SK-N-SH (cell line): ENCODE measurements around the gene MZF1. TPM values are rescaled to one million over a fixed set of nuclear protein-coding genes. Genes with fewer than 3 reads are reported as not detected.
A peak's percentile ranks its signal among the peaks of the same experiment; 100 is the strongest.

ENCODE experiments used
- ELF1 ChIP-seq: IDR thresholded peaks from 2 replicates; pipeline ENCODE4 v1.4.0; 2012
- FOXM1 ChIP-seq: IDR thresholded peaks from 2 replicates; pipeline ENCODE4 v1.4.0; 2012; ENCODE audit warnings: low read depth, mild to moderate bottlenecking
- GABPA ChIP-seq: IDR thresholded peaks from 2 replicates; pipeline ENCODE4 v1.4.0; 2012; ENCODE audit warnings: low read depth, mild to moderate bottlenecking
- GATA2 ChIP-seq: sonication (generic); formaldehyde crosslinking; IDR thresholded peaks from 2 replicates; pipeline ENCODE4 v1.5.0; 2020; ENCODE audit warnings: mild to moderate bottlenecking, missing genetic modification reagents
- IRF3 ChIP-seq: fragments of 150-350 bp; IDR thresholded peaks from 2 replicates; pipeline ENCODE4 v1.6.1; 2016; ENCODE audit warnings: mild to moderate bottlenecking, low read depth, low read length
- JUND ChIP-seq: IDR thresholded peaks from 2 replicates; pipeline ENCODE4 v1.4.0; 2012
- MXI1 ChIP-seq: IDR thresholded peaks from 2 replicates; pipeline ENCODE4 v1.6.1; 2012; ENCODE audit warnings: mild to moderate bottlenecking, low read depth, low read length, improper control_type of control experiment
- NFIC ChIP-seq: IDR thresholded peaks from 2 replicates; pipeline ENCODE4 v1.4.0; 2012; ENCODE audit warnings: borderline replicate concordance
- RCOR1 ChIP-seq: fragments of 150-350 bp; IDR thresholded peaks from 2 replicates; pipeline ENCODE4 v1.6.1; 2017; ENCODE audit warnings: antibody characterized with exemption, low read length
- REST ChIP-seq: IDR thresholded peaks from 2 replicates; pipeline ENCODE4 v1.6.1; 2012; ENCODE audit warnings: mild to moderate bottlenecking, low read depth, low read length, moderate library complexity
- RFX5 ChIP-seq: IDR thresholded peaks from 2 replicates; pipeline ENCODE4 v1.6.1; 2012; ENCODE audit warnings: mild to moderate bottlenecking, improper control_type of control experiment, low read length
- RXRA ChIP-seq: IDR thresholded peaks from 2 replicates; pipeline ENCODE4 v1.4.0; 2012; ENCODE audit warnings: low read depth, mild to moderate bottlenecking, borderline replicate concordance
- SIN3A ChIP-seq: IDR thresholded peaks from 2 replicates; pipeline ENCODE4 v1.6.1; 2012; ENCODE audit warnings: low read depth, mild to moderate bottlenecking, low read length, moderate library complexity, borderline replicate concordance
- USF1 ChIP-seq: IDR thresholded peaks from 2 replicates; pipeline ENCODE4 v1.4.0; 2012; ENCODE audit warnings: low read depth, borderline replicate concordance
- polyA plus RNA-seq, 3 experiments: library from polyadenylated mRNA; depleted of rRNA; stranded (reverse); fragments of >200 nt; gene quantifications; 2 replicates each; pipeline ENCODE4 v1.2.3, GENCODE V29; 2012
- TF ChIP-seq, protein P1 (sequence below): IDR thresholded peaks from 2 replicates; pipeline ENCODE4 v1.4.0; 2012; ENCODE audit warnings: low read depth, borderline replicate concordance
- TF ChIP-seq, protein P2 (sequence below): IDR thresholded peaks from 2 replicates; pipeline ENCODE4 v1.4.0; 2012; ENCODE audit warnings: low read depth

Gene MZF1
- polyA plus RNA-seq, 1 of the 3 experiments (the other 2 are of a cell fraction), result 31.8 TPM

DNA sequence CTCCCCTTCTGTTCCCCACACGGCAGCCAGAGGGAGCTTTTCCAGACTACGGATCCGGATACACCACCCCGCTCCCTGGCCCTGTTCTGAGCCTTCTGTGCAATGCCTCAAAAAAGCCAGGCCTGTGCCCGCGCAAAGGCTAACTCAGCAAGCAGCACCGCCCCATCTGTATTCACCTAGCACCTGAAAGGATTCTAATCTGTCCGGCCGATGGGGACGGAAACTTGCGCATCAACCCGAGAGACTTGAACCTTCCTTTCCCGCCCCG, 54.1 kb downstream of the MZF1 start (continued):
- TF ChIP-seq RFX5 (no peak), GABPA (0 out of 2 replicates have a peak, but pooled peaks have one; percentile 25), IRF3 (no peak), USF1 (no peak), GATA2 (CRISPR knock-in tag) (no peak), MXI1 (no peak), REST (no peak), NFIC (no peak), JUND (no peak), RXRA (no peak), ELF1 (no peak), RCOR1 (no peak), FOXM1 (no peak), SIN3A (peak; percentile 68)
- TF ChIP-seq, protein P1, sequence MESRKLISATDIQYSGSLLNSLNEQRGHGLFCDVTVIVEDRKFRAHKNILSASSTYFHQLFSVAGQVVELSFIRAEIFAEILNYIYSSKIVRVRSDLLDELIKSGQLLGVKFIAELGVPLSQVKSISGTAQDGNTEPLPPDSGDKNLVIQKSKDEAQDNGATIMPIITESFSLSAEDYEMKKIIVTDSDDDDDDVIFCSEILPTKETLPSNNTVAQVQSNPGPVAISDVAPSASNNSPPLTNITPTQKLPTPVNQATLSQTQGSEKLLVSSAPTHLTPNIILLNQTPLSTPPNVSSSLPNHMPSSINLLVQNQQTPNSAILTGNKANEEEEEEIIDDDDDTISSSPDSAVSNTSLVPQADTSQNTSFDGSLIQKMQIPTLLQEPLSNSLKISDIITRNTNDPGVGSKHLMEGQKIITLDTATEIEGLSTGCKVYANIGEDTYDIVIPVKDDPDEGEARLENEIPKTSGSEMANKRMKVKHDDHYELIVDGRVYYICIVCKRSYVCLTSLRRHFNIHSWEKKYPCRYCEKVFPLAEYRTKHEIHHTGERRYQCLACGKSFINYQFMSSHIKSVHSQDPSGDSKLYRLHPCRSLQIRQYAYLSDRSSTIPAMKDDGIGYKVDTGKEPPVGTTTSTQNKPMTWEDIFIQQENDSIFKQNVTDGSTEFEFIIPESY, result no peak
- TF ChIP-seq, protein P2, sequence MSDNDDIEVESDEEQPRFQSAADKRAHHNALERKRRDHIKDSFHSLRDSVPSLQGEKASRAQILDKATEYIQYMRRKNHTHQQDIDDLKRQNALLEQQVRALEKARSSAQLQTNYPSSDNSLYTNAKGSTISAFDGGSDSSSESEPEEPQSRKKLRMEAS, result 0 out of 2 replicates have a peak, but pooled peaks have one; percentile 44
